ENCODE results near the gene PLEKHG2.

GRCh38 chr19:39470724-39471339 lies 58.4 kb downstream of the PLEKHG2 start:
- TF ChIP-seq CREB1 (IDR thresholded peaks at IDR 0.05; ENCODE audit: low read depth), result no peak
- no peak for TF ChIP-seq RAD21 (IDR thresholded peaks at IDR 0.05; ENCODE audit: low read depth)
- TF ChIP-seq EP300 (IDR thresholded peaks at IDR 0.05; ENCODE audit: borderline replicate concordance), result no peak
- TF ChIP-seq TEAD4 (IDR thresholded peaks at IDR 0.05), result no peak
- TF ChIP-seq, protein P1, sequence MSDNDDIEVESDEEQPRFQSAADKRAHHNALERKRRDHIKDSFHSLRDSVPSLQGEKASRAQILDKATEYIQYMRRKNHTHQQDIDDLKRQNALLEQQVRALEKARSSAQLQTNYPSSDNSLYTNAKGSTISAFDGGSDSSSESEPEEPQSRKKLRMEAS (IDR thresholded peaks at IDR 0.05), result no peak
- TF ChIP-seq CEBPB (IDR thresholded peaks at IDR 0.05), result no peak
